ENCODE data around the gene SPATA7. TPM values are rescaled to one million over a fixed set of nuclear protein-coding genes. Genes with fewer than 3 reads are reported as not detected.

SPATA7 gene
- total RNA-seq, 1 experiment from 2014 or later: 5.3 TPM

DNA sequence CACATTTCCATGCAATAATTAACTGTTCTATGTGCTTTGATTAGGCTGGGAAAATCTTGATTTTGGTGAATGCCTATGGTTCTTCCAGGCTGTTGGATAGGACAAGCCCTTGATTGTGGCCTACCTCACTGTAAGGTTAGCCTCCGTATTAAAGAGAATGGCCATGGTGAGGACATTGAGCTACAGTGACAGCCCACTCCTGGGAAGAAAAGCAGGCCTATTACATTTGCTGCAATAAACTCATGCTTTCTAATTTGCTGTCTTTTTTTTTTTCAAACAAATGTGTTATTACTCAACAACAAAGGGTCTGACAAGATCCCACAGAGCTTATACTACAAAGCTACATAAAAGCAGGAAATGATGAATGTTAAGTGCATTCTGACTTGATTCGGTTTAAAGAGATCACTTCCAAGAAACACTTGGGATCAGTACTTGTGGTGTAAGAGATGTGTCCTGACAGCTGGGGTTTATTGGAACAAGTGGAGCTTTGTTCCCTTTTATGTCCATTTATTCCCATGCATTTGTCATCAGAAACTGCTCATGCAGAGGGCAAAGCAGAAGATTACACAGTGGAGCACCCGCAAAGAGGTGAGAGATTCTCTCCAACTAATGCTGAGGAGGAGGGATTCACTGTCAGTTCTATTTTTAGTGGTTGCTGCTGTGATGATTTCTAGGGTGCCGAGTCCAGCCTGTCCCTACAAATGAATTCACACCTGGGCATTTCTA, 33.3 kb upstream of the SPATA7 start:
- H2BK20ac ChIP-seq (ENCODE audit: low read depth, low read length, poor library complexity, severe bottlenecking): no peak overlapping the region
- WGBS (ENCODE audit: extremely low coverage, insufficient read length, low lambda C conversion rate): no CpG with 5 or more reads among the region's 4 CpGs
- no peak overlapping the region for H3K27ac ChIP-seq (ENCODE audit: insufficient read length, low read depth, low read length)
- no peak overlapping the region for H3K14ac ChIP-seq (ENCODE audit: insufficient read depth, low read length)
- H4K20me1 ChIP-seq (ENCODE audit: control insufficient read depth, insufficient read depth, insufficient read length): no peaks in the 10 kb centered on the region
- H2AFZ ChIP-seq (ENCODE audit: low read length): no peak overlapping the region
- no peak overlapping the region for H2BK15ac ChIP-seq (ENCODE audit: low read depth, low read length)
- no peaks in the 10 kb centered on the region for H3K27me3 ChIP-seq (ENCODE audit: insufficient read depth, low read length)
- Mint-ChIP-seq H3K4me1 (peaks cover 4 to 5% of the 10 kb centered on the region in 2 experiments; a peak in 2 of 4 replicates), H3K27me3 (ENCODE audit: low read depth) (no peaks in the 10 kb centered on the region; the same call in 1 of the 2 replicates), H3K4me3 (no peak overlapping the region), H3K27ac (no peak overlapping the region), H3K9me3 (no peaks in the 10 kb centered on the region; a peak in 1 of 5 replicates), H3K36me3 (ENCODE audit: insufficient read depth in 1 of 3, low read depth in 3 of 3) (no peaks in the 10 kb centered on the region)
- no peak overlapping the region for H3K4me2 ChIP-seq (ENCODE audit: insufficient read depth, insufficient read length, low read length)
- H3K18ac ChIP-seq (ENCODE audit: insufficient read length, low read depth, low read length): no peak overlapping the region
- H2BK5ac ChIP-seq (ENCODE audit: insufficient read length, low read length): no peak overlapping the region
- no peaks in the 10 kb centered on the region for H3K79me1 ChIP-seq (ENCODE audit: insufficient read depth, low read depth, low read length, poor library complexity, severe bottlenecking)
- no peak overlapping the region for H3T11ph ChIP-seq (ENCODE audit: low read length)
- H2AK5ac ChIP-seq (ENCODE audit: insufficient read length, low read length): no peak overlapping the region
- H4K5ac ChIP-seq (ENCODE audit: insufficient read length, low read depth, low read length): no peak overlapping the region
- DNase-seq: no peak
- no peak overlapping the region for H3K4ac ChIP-seq (ENCODE audit: low read depth, low read length)
- H2BK120ac ChIP-seq (ENCODE audit: low read depth, low read length, poor library complexity, severe bottlenecking): no peak overlapping the region
- no peaks in the 10 kb centered on the region for H3K9me3 ChIP-seq (ENCODE audit: control insufficient read depth, low read depth, low read length)
- TF ChIP-seq, protein P1, sequence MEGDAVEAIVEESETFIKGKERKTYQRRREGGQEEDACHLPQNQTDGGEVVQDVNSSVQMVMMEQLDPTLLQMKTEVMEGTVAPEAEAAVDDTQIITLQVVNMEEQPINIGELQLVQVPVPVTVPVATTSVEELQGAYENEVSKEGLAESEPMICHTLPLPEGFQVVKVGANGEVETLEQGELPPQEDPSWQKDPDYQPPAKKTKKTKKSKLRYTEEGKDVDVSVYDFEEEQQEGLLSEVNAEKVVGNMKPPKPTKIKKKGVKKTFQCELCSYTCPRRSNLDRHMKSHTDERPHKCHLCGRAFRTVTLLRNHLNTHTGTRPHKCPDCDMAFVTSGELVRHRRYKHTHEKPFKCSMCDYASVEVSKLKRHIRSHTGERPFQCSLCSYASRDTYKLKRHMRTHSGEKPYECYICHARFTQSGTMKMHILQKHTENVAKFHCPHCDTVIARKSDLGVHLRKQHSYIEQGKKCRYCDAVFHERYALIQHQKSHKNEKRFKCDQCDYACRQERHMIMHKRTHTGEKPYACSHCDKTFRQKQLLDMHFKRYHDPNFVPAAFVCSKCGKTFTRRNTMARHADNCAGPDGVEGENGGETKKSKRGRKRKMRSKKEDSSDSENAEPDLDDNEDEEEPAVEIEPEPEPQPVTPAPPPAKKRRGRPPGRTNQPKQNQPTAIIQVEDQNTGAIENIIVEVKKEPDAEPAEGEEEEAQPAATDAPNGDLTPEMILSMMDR (conservative IDR thresholded peaks at IDR 0.05): no peak
- H2BK12ac ChIP-seq (ENCODE audit: insufficient read length, low read depth, low read length): no peak overlapping the region
- no peak overlapping the region for H3K9ac ChIP-seq (ENCODE audit: extremely low read depth, insufficient read length, low read length)
- H3K23me2 ChIP-seq (ENCODE audit: insufficient read length, low read depth, low read length, poor library complexity, severe bottlenecking): no peaks in the 10 kb centered on the region
- H4K91ac ChIP-seq (ENCODE audit: insufficient read length, low read depth, low read length): no peak overlapping the region
- no peak overlapping the region for H3K56ac ChIP-seq (ENCODE audit: insufficient read length, low read depth, low read length)
- no peak overlapping the region for H4K8ac ChIP-seq (replicated peaks; ENCODE audit: insufficient read length, low read depth, low read length)
- no peaks in the 10 kb centered on the region for H3K79me2 ChIP-seq (ENCODE audit: insufficient read depth, low read length)
- no peak overlapping the region for H3K23ac ChIP-seq (ENCODE audit: insufficient read length, low read depth, low read length)
- no peaks in the 10 kb centered on the region for H3K4me1 ChIP-seq (ENCODE audit: insufficient read depth, low read length)

All from H9 (cell line).